ENCODE measurements around the gene SYNJ1. TPM values are rescaled to one million over a fixed set of nuclear protein-coding genes. Genes with fewer than 3 reads are reported as not detected.

The SYNJ1 gene
- total and polyA plus RNA-seq, 10 of the 15 experiments (the other 5 are each of a cell fraction or from before 2014, with no cell fraction given) = 1.2 to 7.0 (median 3.5) TPM

DNA sequence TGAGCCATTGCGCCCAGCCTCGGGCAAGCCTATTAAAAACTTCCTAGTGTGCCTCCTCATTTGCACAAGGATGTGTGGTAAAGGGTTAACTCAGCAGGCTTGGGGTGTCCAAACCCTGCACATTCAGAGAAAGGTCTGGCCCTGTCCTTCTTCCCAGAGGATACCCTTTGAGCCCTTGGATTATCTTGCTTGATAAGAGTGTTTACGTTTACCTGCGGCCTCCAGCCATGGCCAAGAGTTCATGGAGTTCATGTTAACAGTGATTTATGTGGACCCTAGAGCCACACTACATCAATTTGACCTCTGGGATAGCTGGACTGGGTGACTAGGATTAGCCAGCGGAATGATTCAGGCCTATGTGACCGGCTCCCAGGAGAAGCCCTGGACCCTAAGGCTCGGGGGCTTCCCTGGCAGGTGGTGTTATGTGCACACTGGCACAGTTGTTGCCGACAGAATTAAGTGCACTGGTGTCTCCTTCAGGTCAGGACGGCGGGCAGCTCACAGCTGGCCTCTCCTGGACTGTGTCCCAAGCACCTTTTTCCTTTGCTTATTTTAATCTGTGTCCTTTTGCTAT is 134.8 kb downstream of the SYNJ1 start (continued):
- TF ChIP-seq TCF7 (IDR thresholded peaks at IDR 0.05; ENCODE audit: borderline replicate concordance) (no peak), TCF12 (IDR thresholded peaks at IDR 0.05; ENCODE audit: low read depth, low read length) (no peak), PAX5 (IDR thresholded peaks at IDR 0.05; ENCODE audit: borderline replicate concordance, low read depth, low read length) (no peak), BRCA1 (IDR thresholded peaks at IDR 0.05; ENCODE audit: low read depth, low read length) (no peak), IRF4 (IDR thresholded peaks at IDR 0.05; ENCODE audit: low read depth, low read length) (no peak)
- TF ChIP-seq, protein P1, sequence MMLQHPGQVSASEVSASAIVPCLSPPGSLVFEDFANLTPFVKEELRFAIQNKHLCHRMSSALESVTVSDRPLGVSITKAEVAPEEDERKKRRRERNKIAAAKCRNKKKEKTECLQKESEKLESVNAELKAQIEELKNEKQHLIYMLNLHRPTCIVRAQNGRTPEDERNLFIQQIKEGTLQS (IDR thresholded peaks at IDR 0.05; ENCODE audit: borderline replicate concordance, extremely low read depth, low read depth, low read length) = no peak

DNA sequence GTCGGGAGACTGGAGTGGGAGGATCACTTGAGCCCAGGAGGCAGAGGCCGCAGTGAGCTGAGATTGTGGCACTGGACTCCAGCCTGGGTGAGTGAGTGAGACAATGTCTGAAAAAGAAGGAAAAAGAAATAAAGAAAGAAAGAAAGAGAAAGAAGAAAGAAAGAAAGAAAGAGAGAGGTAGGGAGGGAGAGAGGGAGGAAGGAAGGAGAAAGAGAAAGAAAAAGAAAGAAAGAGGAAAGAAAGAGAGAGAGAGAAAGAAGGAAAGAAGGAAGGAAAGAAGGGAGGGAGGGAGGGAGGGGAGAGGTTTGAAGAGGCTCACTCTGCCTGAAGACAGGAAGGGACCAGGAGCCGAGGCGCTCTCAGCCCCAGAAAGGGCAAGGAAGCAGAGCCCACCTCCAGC is 137.7 kb downstream of the SYNJ1 start:
- H2AFZ ChIP-seq (ENCODE audit: control insufficient read depth, low read depth, low read length) = no peak overlapping the region
- no peak for ATAC-seq
- DNase-seq (ENCODE audit: low read depth, low spot score) = no peak
- no peaks in the 10 kb centered on the region for H3K9me3 ChIP-seq (replicated peaks; ENCODE audit: control insufficient read depth, insufficient read depth, low read length)
- no peaks in the 10 kb centered on the region for H3K36me3 ChIP-seq (ENCODE audit: control insufficient read depth in 2 of 2, insufficient read depth in 2 of 2, low read length in 1 of 2)
- POLR2A ChIA-PET = no interaction called here
- H3K4me2 ChIP-seq (ENCODE audit: control insufficient read depth, insufficient read depth) = no peak overlapping the region
- RAD21 ChIA-PET (ENCODE audit: unreplicated experiment) = no interaction called here
- H3K27me3 ChIP-seq (replicated peaks in 1 of 2; ENCODE audit: control insufficient read depth in 2 of 2, insufficient read depth in 2 of 2, low read length in 1 of 2) = peaks cover 0 to 2% of the 10 kb centered on the region in 2 experiments; a peak in 3 of 4 replicates
- CTCF ChIA-PET = no interaction called here
- intact Hi-C loops (cut with micrococcal nuclease; ENCODE audit: unreplicated experiment) (no loop called here), in situ Hi-C loops (cut with MboI) (no loop called here)
- no peaks in the 10 kb centered on the region for H4K20me1 ChIP-seq (ENCODE audit: control insufficient read depth, insufficient read depth)
- no peaks in the 10 kb centered on the region for H3K4me1 ChIP-seq (ENCODE audit: control insufficient read depth, insufficient read depth, low read length)
- WGBS (ENCODE audit: insufficient coverage, insufficient replicate concordance, low lambda C conversion rate, missing lambda C conversion rate) = 65% methylated on average over 4 of the region's 4 CpGs
- no peak overlapping the region for H3K4me3 ChIP-seq
- no peaks in the 10 kb centered on the region for H3K79me2 ChIP-seq (ENCODE audit: control insufficient read depth, insufficient read depth, low read length)
- FAIRE-seq = no peak
- SMC1A ChIA-PET (ENCODE audit: uncharacterized antibody, unreplicated experiment) = no interaction called here
- no peak overlapping the region for H3K9ac ChIP-seq (ENCODE audit: control insufficient read depth, insufficient read depth, low read length)
- no peak overlapping the region for H3K27ac ChIP-seq (ENCODE audit: control insufficient read depth, insufficient read depth)
- BruUV-seq (replicated peaks) = no TSS peak
- TF ChIP-seq NFXL1 (IDR thresholded peaks at IDR 0.05; ENCODE audit: borderline replicate concordance) (no peak), PML (IDR thresholded peaks at IDR 0.05; ENCODE audit: low read length) (no peak), ZSCAN29 (IDR thresholded peaks at IDR 0.05) (no peak), ATF7 (IDR thresholded peaks at IDR 0.05; ENCODE audit: low read depth) (no peak), ASH2L (IDR thresholded peaks at IDR 0.05; ENCODE audit: borderline replicate concordance, low read depth) (no peak), CREM (IDR thresholded peaks at IDR 0.05; ENCODE audit: low read depth) (no peak), ZNF217 (IDR thresholded peaks at IDR 0.05) (no peak), NFYB (IDR thresholded peaks at IDR 0.05; ENCODE audit: insufficient read depth, low read depth, low read length) (no peak), EZH2 (IDR thresholded peaks at IDR 0.05; ENCODE audit: borderline replicate concordance, control insufficient read depth, low read depth, low read length) (no peak), POLR2AphosphoS2 (IDR thresholded peaks at IDR 0.05; ENCODE audit: low read depth, low read length) (no peak), EGR1 (IDR thresholded peaks at IDR 0.05; ENCODE audit: borderline replicate concordance in 1 of 2, low read depth in 2 of 2, low read length in 2 of 2) (no peak), MTA3 (IDR thresholded peaks at IDR 0.05; ENCODE audit: borderline replicate concordance, low read length) (no peak), CHD1 (IDR thresholded peaks at IDR 0.05; ENCODE audit: low read depth, low read length) (no peak), NFYA (IDR thresholded peaks at IDR 0.05; ENCODE audit: borderline replicate concordance, low read depth, low read length) (no peak)
- TF ChIP-seq, protein P2, sequence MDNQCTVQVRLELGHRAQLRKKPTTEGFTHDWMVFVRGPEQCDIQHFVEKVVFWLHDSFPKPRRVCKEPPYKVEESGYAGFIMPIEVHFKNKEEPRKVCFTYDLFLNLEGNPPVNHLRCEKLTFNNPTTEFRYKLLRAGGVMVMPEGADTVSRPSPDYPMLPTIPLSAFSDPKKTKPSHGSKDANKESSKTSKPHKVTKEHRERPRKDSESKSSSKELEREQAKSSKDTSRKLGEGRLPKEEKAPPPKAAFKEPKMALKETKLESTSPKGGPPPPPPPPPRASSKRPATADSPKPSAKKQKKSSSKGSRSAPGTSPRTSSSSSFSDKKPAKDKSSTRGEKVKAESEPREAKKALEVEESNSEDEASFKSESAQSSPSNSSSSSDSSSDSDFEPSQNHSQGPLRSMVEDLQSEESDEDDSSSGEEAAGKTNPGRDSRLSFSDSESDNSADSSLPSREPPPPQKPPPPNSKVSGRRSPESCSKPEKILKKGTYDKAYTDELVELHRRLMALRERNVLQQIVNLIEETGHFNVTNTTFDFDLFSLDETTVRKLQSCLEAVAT (IDR thresholded peaks at IDR 0.05) = no peak
